Adrenal gland (tissue), 5 donors: ENCODE measurements around the gene SMCHD1.

Experiments used
- POLR2A ChIP-seq, 2 donors: fragments of 450-650 bp; IDR thresholded peaks; one replicate each; pipeline ENCODE4 v1.6.1; 2017; ENCODE audit warnings: antibody characterized with exemption in 2 of 2, mild to moderate bottlenecking in 2 of 2, moderate library complexity in 1 of 2
- TF ChIP-seq, protein P1 (sequence below), 6 experiments: fragments of 450-650 bp in 4 of 6; fragments of 200-600 bp in 2 of 6; sonication (generic) in 1 of 6; IDR thresholded peaks; 1 replicate in 5 of 6; 2 replicates in 1 of 6; pipeline versions ENCODE4 v1.5.1 to v1.8.0; 2016 to 2021; ENCODE audit warnings: antibody characterized with exemption in 6 of 6, mild to moderate bottlenecking in 2 of 6, moderate library complexity in 1 of 6
- donor health status: DM: no; HTN: no; CAD: no.

DNA sequence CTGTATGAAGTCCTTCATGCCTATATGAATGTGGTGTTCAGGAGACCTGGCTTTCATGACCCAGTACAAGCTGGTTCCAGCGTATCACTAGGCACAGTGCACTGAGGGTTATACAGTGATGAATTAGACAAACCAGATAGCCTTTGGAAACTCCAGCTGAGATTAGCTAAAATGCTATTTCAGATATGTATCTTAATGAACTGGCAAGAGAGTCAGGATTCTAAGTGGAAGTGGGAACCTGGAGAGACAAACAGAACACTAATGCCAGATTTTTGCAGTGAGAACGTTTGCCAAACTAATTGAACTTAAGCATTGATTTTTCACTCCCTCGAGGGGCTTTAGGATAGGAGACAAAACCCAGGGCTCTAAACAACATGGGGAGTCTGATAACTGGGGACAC, 125.2 kb downstream of the SMCHD1 start:
- TF ChIP-seq, protein P1, sequence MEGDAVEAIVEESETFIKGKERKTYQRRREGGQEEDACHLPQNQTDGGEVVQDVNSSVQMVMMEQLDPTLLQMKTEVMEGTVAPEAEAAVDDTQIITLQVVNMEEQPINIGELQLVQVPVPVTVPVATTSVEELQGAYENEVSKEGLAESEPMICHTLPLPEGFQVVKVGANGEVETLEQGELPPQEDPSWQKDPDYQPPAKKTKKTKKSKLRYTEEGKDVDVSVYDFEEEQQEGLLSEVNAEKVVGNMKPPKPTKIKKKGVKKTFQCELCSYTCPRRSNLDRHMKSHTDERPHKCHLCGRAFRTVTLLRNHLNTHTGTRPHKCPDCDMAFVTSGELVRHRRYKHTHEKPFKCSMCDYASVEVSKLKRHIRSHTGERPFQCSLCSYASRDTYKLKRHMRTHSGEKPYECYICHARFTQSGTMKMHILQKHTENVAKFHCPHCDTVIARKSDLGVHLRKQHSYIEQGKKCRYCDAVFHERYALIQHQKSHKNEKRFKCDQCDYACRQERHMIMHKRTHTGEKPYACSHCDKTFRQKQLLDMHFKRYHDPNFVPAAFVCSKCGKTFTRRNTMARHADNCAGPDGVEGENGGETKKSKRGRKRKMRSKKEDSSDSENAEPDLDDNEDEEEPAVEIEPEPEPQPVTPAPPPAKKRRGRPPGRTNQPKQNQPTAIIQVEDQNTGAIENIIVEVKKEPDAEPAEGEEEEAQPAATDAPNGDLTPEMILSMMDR (IDR thresholded peaks at IDR 0.05), result no peak
- no peak for TF ChIP-seq POLR2A (IDR thresholded peaks at IDR 0.05)
